Endometrial microvascular endothelial cells (primary cell): Measurements from ENCODE around the gene DEPDC1B. TPM values are rescaled to one million over a fixed set of nuclear protein-coding genes. Genes with fewer than 3 reads are reported as not detected.
"Not testable (repeated sequence)": the region's sequence is repeated elsewhere in the genome, so short reads cannot be mapped to it uniquely, and the experiment has no call there.

Source experiments
- in situ Hi-C: cut with HindIII; loops from 2 replicates; pipeline ENCODE4 v1.10.0; 2017; ENCODE audit warnings: low sequenced_read_pairs, low pct_unique_long_range_greater_than_20kb; ENCODE audit errors: inconsistent ontology term
- total RNA-seq: library from RNA; depleted of rRNA; stranded (reverse); fragments of >200 nt; gene quantifications from one replicate; pipeline ENCODE4 v1.2.3, GENCODE V29; 2015; ENCODE audit errors: inconsistent ontology term

DEPDC1B gene
- total RNA-seq, 1 donor from 2014 or later: 20.0 TPM

GRCh38 chr5:60670749-60671148, 29.2 kb downstream of the DEPDC1B start:
- in situ Hi-C loops: no loop called here

- in situ Hi-C loops: no loop called here
These were observed 31.2 kb downstream of the DEPDC1B start for GRCh38 chr5:60668686-60669304.

- in situ Hi-C loops: no loop called here
These were observed 47.9 kb downstream of the DEPDC1B start for GRCh38 chr5:60651872-60652620.

- in situ Hi-C loops: no loop called here
These were observed 50.6 kb downstream of the DEPDC1B start for GRCh38 chr5:60649288-60649917.

- in situ Hi-C loops: no loop called here
These were observed 51.8 kb downstream of the DEPDC1B start for GRCh38 chr5:60648175-60648574.

GRCh38 chr5:60640901-60641300, 59.1 kb downstream of the DEPDC1B start:
- in situ Hi-C loops: no loop called here

- in situ Hi-C loops: no loop called here
These were observed 60.4 kb downstream of the DEPDC1B start for GRCh38 chr5:60639544-60639943.

- in situ Hi-C loops: no loop called here
These were observed 61.7 kb downstream of the DEPDC1B start for GRCh38 chr5:60638300-60638699.

- in situ Hi-C loops: no loop called here
These were observed 63.3 kb downstream of the DEPDC1B start for GRCh38 chr5:60636644-60637043.

- in situ Hi-C loops: no loop called here
These were observed 64.0 kb downstream of the DEPDC1B start for GRCh38 chr5:60636001-60636400.

- in situ Hi-C loops: no loop called here
These were observed 65.9 kb downstream of the DEPDC1B start for GRCh38 chr5:60634051-60634450.

GRCh38 chr5:60633341-60633740, 66.6 kb downstream of the DEPDC1B start:
- in situ Hi-C loops: no loop called here

GRCh38 chr5:60632153-60632552, 67.8 kb downstream of the DEPDC1B start:
- in situ Hi-C loops: no loop called here

GRCh38 chr5:60630836-60631235, 69.1 kb downstream of the DEPDC1B start:
- in situ Hi-C loops: no loop called here

- in situ Hi-C loops: no loop called here
These were observed 69.8 kb downstream of the DEPDC1B start for GRCh38 chr5:60630179-60630578.

- in situ Hi-C loops: not testable (repeated sequence)
These were observed 75.1 kb downstream of the DEPDC1B start for GRCh38 chr5:60624875-60625274.

- in situ Hi-C loops: not testable (repeated sequence)
These were observed 79.2 kb downstream of the DEPDC1B start for GRCh38 chr5:60620752-60621151.

- in situ Hi-C loops: no loop called here
These were observed 86.1 kb downstream of the DEPDC1B start for GRCh38 chr5:60613826-60614225.

GRCh38 chr5:60611099-60611740, 88.7 kb downstream of the DEPDC1B start:
- in situ Hi-C loops: no loop called here

- in situ Hi-C loops: no loop called here
These were observed 95.2 kb downstream of the DEPDC1B start for GRCh38 chr5:60604771-60605170.
